HG02623 (cell line): ENCODE measurements around the gene MRPL49.
"Not testable (repeated sequence)": the region's sequence is repeated elsewhere in the genome, so short reads cannot be mapped to it uniquely, and the experiment has no call there.

ENCODE experiments used
- ATAC-seq: cut with Tn5 transposase; IDR thresholded peaks from one replicate; pipeline ENCODE4 v1.9.1; 2021; ENCODE audit warnings: moderate library complexity; ENCODE audit not compliant: unreplicated experiment

Gene MRPL49

DNA sequence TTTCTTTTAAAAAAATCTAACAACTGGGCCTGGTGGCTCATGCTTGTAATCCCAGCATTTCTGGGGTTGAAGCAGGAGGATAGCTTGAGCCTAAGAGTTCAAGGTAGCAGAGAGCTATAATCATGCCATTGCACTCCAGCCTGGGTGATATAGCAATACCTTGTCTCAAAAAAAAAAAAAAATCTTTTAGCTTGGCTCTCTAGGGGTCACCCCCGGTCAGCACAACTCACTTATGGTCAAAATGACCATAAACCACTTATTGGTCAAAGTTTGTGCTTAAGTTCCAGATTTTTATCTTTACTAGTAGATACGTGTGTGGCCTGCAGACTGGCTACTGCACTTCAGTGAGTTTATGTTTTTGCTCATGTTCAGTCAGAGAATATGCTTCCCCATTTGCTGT lies 41.6 kb downstream of the MRPL49 start:
- ATAC-seq = no peak

DNA sequence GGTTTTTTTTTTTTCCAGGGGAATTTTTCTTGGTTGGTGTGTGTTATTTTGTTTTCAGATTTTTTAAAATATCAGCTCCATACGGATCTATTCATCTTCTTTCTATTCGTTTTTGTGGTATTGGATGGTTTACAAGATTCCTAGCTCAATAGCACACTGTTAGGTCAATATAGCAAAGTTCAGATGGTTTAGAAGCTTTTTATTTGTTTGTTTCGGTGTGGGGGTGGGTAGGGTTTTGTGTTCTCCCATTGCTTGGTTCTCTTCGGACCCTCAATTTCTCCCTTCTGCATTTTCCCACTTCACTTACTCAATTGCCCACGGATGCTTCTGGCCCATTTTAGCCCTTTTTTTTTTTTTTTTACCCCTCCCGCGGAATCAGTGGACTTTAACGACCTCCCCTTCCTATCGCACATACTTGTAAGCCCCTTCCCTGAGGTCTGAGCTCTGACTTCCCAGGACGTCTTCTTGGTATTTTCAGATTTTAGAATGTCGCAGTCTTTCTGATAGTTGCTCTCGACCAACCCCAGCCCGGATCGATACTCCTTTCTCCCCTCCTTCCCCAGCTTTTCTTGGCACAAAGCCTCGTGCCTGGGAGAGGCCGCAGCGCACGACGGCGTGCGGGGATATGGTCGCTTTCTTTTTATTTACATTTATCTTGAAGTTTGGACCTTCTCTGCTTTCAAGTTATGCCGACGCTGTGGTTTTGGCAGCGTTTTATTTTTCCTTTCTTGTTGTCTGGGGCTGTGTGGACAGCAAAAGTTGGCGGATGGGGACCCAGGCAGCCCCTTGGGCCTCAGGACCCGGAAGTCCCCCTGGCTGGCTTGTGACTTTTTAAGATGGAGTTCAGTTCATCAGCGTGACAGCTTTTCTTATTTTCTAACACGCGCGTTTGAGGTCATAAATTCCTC lies 43.5 kb downstream of the MRPL49 start:
- no peak for ATAC-seq

DNA sequence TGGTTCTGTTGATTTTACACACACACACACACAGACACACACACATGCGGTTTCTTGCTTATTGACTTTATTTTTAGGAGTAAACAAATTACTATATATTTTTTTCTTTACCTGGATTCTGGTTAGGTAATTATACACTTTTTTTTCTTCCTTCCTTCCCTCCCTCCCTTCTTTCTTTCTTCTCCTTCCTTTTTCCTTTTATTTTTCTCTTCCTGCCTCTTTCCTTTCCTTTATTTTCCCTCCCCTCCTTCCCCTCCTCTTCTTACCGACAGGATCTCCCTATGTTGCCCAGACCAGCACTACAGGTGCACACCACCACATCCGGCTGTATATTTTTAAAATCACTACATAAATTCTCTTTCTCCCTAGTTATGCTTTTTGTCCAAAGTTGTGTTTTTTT lies 44.8 kb downstream of the MRPL49 start:
- no peak for ATAC-seq

DNA sequence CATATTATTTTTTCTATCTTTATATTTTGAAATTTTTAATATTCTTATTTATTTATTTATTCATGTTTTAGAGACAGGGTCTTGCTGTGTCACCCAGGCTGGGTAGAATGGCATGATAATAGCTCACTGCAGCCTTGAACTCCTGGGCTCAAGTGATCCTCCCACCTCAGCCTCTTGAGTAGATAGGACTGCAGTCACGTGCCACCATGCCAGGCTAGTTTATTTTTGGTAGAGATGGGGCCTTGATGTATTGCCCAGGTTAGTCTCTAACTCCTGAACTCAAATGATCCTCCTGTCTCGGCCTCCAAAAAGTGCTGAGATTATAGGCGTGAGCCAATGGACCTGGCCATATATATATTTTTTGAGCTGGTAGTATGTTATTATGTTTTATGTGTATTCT lies 45.5 kb downstream of the MRPL49 start:
- ATAC-seq = no peak

DNA sequence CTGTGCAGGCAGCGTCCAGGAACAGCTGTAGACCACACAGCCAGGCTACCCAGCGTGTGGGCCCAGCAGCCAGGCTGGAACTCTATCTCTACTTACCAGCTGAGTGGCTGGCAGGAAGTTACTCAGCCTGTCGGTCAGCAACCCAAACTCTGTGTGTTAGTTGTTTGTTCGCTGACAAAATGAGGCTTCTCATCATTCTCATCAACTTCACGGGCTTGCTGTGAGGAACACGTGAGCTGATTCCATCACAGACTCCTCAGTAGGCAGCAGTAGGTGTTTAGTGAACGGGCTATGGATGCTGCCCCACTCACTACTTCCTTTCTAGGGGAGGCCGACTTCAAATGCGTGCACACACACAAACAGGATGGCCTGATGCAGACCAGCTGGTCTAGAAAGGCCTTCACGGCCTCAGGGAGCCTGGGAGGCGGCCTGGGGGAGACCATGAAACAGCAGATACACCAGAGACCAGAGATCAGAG lies 47.1 kb downstream of the MRPL49 start:
- no peak for ATAC-seq

DNA sequence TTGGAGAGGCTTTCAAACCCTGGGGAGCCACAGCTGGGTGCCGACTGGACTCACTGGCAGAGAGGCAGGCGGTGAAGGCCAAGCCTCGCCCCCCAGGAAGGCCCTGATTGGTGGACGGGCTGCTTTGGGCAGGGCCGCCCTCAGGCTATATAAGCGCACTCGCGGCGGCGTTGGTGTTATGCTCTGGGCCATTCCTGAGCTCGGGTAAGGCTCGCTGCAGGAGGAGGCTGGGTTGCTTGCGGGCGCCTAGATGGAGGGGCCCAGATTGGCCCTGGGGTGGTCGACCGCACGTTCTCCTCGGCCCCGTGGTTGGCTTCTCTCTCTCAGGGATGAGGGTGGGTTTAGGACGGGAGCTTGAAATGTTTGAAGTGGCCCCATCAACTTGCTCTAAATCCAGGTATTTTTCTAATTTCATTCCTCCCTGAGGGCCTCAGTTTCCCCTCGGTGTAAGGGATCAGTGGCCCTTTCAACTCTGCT lies 48.0 kb downstream of the MRPL49 start, which contains the start of gene SPDYC:
TSS of gene SPDYC (plus strand) at position 176 of the 477 bp plus-strand sequence. CDS start 1,125 bp downstream, outside the sequence.
- ATAC-seq = no peak

DNA sequence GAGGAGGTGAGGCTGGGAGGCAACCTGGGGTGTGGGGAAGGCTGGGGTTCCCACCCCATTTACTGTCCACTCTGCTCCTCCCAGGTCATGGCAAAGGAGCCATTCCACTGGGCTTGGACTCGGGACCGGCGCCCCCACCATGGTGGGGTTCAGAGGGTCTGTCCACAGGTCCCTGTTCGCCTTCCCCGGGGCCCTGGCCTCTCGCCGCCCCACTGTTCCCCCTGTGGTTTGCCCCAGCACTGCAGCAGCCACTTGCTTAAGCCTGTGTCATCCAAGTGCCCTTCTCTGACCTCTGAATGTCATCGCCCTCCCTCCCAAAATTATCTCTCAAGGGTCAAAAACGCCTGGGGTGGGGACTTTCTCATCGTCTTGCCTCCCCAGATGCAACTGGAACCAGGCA lies 50.5 kb downstream of the MRPL49 start:
- ATAC-seq = no peak

DNA sequence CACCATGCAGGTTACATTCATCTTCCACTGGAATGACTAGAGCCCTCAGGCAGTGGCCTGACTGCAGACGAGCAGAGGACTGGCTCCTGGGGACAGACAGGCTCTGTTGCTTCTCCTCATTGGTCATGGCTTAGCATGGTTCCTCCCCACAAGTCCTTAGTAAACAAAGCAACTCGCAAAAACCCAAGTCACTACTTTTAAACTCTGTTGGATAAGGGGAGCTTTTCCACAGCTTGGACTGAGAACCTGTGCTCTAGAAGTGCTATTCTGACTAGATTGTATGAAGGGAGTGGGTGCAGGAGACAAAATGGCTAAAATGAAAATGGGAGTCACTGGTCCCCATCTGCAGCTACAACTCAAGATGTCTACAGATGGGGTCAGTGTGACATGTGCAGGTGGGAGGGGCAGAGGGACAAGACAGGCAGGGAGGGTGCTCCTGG lies 52.5 kb downstream of the MRPL49 start:
- not testable (repeated sequence) for ATAC-seq
